Measurements from ENCODE around the gene CACHD1. TPM values are rescaled to one million over a fixed set of nuclear protein-coding genes. Genes with fewer than 3 reads are reported as not detected.

Gene CACHD1
- total RNA-seq, 2 experiments from 2014 or later, result not detected

GRCh38 chr1:64536836-64537490 is 67.0 kb downstream of the CACHD1 start:
- Histone ChIP-seq H2AFZ (ENCODE audit: low read length) (no peak overlapping the region), H3K36me3 (ENCODE audit: insufficient read depth, low read length) (no peaks in the 10 kb centered on the region), H3K4me1 (ENCODE audit: insufficient read depth, low read length, poor library complexity, severe bottlenecking) (no peaks in the 10 kb centered on the region), H3K27ac (ENCODE audit: low read depth, low read length, poor library complexity, severe bottlenecking) (no peak overlapping the region), H4K20me1 (ENCODE audit: insufficient read depth, low read length) (no peaks in the 10 kb centered on the region), H3K9me2 (ENCODE audit: insufficient read depth, low read length) (no peaks in the 10 kb centered on the region), H3K4me3 (ENCODE audit: low read depth, low read length, poor library complexity, severe bottlenecking) (no peak overlapping the region), H3K79me2 (ENCODE audit: insufficient read depth, low read depth, low read length) (no peaks in the 10 kb centered on the region), H3K4me2 (ENCODE audit: low read length) (no peak overlapping the region), H3K9me3 (ENCODE audit: low read length) (no peaks in the 10 kb centered on the region)
- POLR2A ChIA-PET, result interaction anchor here (0.8 kb wide), 1 partner anchor 177 kb away, joined by 5 read pairs; no protein-coding TSS in a partner anchor
- intact Hi-C loops (cut with micrococcal nuclease; ENCODE audit: unreplicated experiment), result no loop called here
- CTCF ChIA-PET (ENCODE audit: unreplicated experiment), result no interaction called here
- no peak for DNase-seq (ENCODE audit: low spot score)
- BruUV-seq (replicated peaks), result no TSS peak
- no peak for TF ChIP-seq EZH2phosphoT487 (IDR thresholded peaks at IDR 0.05; ENCODE audit: borderline replicate concordance, low read depth, low read length)
- TF ChIP-seq, protein P1, sequence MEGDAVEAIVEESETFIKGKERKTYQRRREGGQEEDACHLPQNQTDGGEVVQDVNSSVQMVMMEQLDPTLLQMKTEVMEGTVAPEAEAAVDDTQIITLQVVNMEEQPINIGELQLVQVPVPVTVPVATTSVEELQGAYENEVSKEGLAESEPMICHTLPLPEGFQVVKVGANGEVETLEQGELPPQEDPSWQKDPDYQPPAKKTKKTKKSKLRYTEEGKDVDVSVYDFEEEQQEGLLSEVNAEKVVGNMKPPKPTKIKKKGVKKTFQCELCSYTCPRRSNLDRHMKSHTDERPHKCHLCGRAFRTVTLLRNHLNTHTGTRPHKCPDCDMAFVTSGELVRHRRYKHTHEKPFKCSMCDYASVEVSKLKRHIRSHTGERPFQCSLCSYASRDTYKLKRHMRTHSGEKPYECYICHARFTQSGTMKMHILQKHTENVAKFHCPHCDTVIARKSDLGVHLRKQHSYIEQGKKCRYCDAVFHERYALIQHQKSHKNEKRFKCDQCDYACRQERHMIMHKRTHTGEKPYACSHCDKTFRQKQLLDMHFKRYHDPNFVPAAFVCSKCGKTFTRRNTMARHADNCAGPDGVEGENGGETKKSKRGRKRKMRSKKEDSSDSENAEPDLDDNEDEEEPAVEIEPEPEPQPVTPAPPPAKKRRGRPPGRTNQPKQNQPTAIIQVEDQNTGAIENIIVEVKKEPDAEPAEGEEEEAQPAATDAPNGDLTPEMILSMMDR (conservative IDR thresholded peaks at IDR 0.05; ENCODE audit: low read length), result no peak

GRCh38 chr1:64537942-64538341 is 68.0 kb downstream of the CACHD1 start:
- no peak for TF ChIP-seq EZH2phosphoT487 (IDR thresholded peaks at IDR 0.05; ENCODE audit: borderline replicate concordance, low read depth, low read length)
- TF ChIP-seq, protein P1 (conservative IDR thresholded peaks at IDR 0.05; ENCODE audit: low read length), result no peak
- H3K4me2 ChIP-seq (ENCODE audit: low read length), result no peak overlapping the region
- no TSS peak for BruUV-seq (replicated peaks)
- POLR2A ChIA-PET, result interaction anchor here (0.8 kb wide), 1 partner anchor 178 kb away, joined by 5 read pairs; no protein-coding TSS in a partner anchor
- no peak overlapping the region for H3K4me3 ChIP-seq (ENCODE audit: low read depth, low read length, poor library complexity, severe bottlenecking)
- no peaks in the 10 kb centered on the region for H3K79me2 ChIP-seq (ENCODE audit: insufficient read depth, low read depth, low read length)
- CTCF ChIA-PET (ENCODE audit: unreplicated experiment), result no interaction called here
- H4K20me1 ChIP-seq (ENCODE audit: insufficient read depth, low read length), result no peaks in the 10 kb centered on the region
- H3K27ac ChIP-seq (ENCODE audit: low read depth, low read length, poor library complexity, severe bottlenecking), result no peak overlapping the region
- H3K9me3 ChIP-seq (ENCODE audit: low read length), result no peaks in the 10 kb centered on the region
- no peak overlapping the region for H2AFZ ChIP-seq (ENCODE audit: low read length)
- no peaks in the 10 kb centered on the region for H3K36me3 ChIP-seq (ENCODE audit: insufficient read depth, low read length)
- intact Hi-C loops (cut with micrococcal nuclease; ENCODE audit: unreplicated experiment), result no loop called here
- no peaks in the 10 kb centered on the region for H3K9me2 ChIP-seq (ENCODE audit: insufficient read depth, low read length)
- no peaks in the 10 kb centered on the region for H3K4me1 ChIP-seq (ENCODE audit: insufficient read depth, low read length, poor library complexity, severe bottlenecking)
- DNase-seq (ENCODE audit: low spot score), result no peak

GRCh38 chr1:64538389-64538788 is 68.5 kb downstream of the CACHD1 start:
- no peaks in the 10 kb centered on the region for H4K20me1 ChIP-seq (ENCODE audit: insufficient read depth, low read length)
- DNase-seq (ENCODE audit: low spot score), result no peak
- no peaks in the 10 kb centered on the region for H3K36me3 ChIP-seq (ENCODE audit: insufficient read depth, low read length)
- no peaks in the 10 kb centered on the region for H3K9me3 ChIP-seq (ENCODE audit: low read length)
- no TSS peak for BruUV-seq (replicated peaks)
- no peak overlapping the region for H3K4me2 ChIP-seq (ENCODE audit: low read length)
- intact Hi-C loops (cut with micrococcal nuclease; ENCODE audit: unreplicated experiment), result no loop called here
- no peaks in the 10 kb centered on the region for H3K79me2 ChIP-seq (ENCODE audit: insufficient read depth, low read depth, low read length)
- CTCF ChIA-PET (ENCODE audit: unreplicated experiment), result no interaction called here
- H3K9me2 ChIP-seq (ENCODE audit: insufficient read depth, low read length), result no peaks in the 10 kb centered on the region
- POLR2A ChIA-PET, result no interaction called here
- no peak overlapping the region for H3K4me3 ChIP-seq (ENCODE audit: low read depth, low read length, poor library complexity, severe bottlenecking)
- TF ChIP-seq, protein P1 (conservative IDR thresholded peaks at IDR 0.05; ENCODE audit: low read length), result no peak
- TF ChIP-seq EZH2phosphoT487 (IDR thresholded peaks at IDR 0.05; ENCODE audit: borderline replicate concordance, low read depth, low read length), result no peak
- H2AFZ ChIP-seq (ENCODE audit: low read length), result no peak overlapping the region
- no peak overlapping the region for H3K27ac ChIP-seq (ENCODE audit: low read depth, low read length, poor library complexity, severe bottlenecking)
- no peaks in the 10 kb centered on the region for H3K4me1 ChIP-seq (ENCODE audit: insufficient read depth, low read length, poor library complexity, severe bottlenecking)
